Measurements from ENCODE around the gene TC2N. TPM values are rescaled to one million over a fixed set of nuclear protein-coding genes. Genes with fewer than 3 reads are reported as not detected.
"Not testable (repeated sequence)": the region's sequence is repeated elsewhere in the genome, so short reads cannot be mapped to it uniquely, and the experiment has no call there.

The TC2N gene
- not detected in 2 replicates for polyA plus RNA-seq (2014; cell fraction: cytosol; rRNA removed)
- not detected in 2 replicates for polyA plus RNA-seq (2014; cell fraction: nucleus; rRNA removed)

- DNase-seq (ENCODE audit: low spot score) = no peak
These were observed at the start of gene TC2N for GRCh38 chr14:91867316-91867988. TC2N (minus strand) TSS chr14:91867536; CDS start chr14:91813769, 53,767 bp downstream.

DNA sequence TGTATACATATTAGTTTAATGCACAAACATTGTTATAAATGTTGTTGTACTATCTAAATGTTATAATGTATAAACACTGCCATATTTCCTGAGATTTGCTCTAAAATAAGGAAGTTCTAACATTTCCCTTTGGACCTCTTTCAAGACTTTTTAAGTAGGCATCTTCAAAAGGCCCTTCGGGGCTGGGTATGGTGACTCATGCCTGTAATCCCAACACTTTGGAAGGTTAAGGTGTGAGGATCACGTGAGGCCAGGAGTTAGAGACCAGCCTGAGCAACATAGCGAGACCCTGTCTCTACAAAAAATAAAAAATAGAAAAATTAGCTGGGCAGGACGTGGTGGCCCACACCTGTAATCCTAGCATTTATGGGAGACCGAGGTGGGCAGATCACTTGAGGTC is 44.7 kb upstream of the TC2N start:
- DNase-seq (ENCODE audit: low spot score) = no peak

DNA sequence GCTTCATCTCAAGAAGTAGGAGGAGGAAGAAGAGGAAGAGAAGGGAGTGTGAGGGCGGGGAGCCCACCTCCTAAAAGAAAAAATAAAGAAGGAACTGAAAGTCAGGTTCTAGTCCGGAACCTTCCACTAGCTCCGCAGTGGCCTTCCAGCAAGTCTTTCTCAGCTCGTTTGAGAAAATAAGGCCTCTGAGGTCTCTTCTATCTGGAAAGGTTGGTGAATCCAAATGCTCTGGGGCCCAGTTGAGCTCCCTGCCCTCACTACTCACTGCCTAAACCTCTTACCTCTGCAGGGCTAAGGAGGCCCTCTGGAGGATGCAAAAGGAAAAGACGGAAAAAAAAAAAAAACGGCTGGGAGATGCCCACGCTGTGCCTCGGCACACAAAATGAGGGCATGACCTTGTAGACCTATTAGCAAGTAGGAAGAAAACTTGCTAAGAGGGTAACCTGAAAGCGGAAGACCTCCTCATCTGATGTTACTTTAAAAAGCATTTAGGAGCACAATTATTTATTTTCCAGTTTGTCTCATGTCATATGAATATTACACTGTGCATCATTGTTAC is 44.2 kb upstream of the TC2N start:
- DNase-seq (ENCODE audit: low spot score) = no peak

GRCh38 chr14:91910196-91910595 is 42.9 kb upstream of the TC2N start:
- no peak for DNase-seq (ENCODE audit: low spot score)

- no peak for DNase-seq (ENCODE audit: low spot score)
These were observed 39.0 kb upstream of the TC2N start for GRCh38 chr14:91906374-91906773.

- DNase-seq (ENCODE audit: low spot score) = no peak
These were observed 37.8 kb upstream of the TC2N start for GRCh38 chr14:91904956-91905645.

GRCh38 chr14:91904483-91904882 is 37.1 kb upstream of the TC2N start:
- DNase-seq (ENCODE audit: low spot score) = no peak

- no peak for DNase-seq (ENCODE audit: low spot score)
These were observed 35.7 kb upstream of the TC2N start for GRCh38 chr14:91903070-91903469.

DNA sequence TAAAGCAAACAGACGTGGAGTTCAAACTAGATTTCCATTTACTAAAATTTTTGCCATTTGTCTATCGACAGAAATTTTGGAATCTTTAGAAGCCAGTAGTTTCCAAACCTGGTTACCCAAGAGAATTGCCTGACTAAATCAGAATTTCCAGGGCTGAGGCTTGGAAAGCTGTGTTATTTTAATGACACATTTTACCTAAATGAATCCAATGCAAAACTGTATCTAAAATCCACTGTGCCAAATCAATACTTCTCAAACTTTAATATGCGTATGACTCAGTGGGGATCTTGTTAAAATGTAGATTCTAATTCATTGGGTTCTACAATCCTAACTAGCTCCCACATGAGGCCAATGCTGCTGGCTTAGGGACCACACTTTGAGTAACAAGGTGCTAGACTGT is 35.0 kb upstream of the TC2N start:
- no peak for DNase-seq (ENCODE audit: low spot score)

DNA sequence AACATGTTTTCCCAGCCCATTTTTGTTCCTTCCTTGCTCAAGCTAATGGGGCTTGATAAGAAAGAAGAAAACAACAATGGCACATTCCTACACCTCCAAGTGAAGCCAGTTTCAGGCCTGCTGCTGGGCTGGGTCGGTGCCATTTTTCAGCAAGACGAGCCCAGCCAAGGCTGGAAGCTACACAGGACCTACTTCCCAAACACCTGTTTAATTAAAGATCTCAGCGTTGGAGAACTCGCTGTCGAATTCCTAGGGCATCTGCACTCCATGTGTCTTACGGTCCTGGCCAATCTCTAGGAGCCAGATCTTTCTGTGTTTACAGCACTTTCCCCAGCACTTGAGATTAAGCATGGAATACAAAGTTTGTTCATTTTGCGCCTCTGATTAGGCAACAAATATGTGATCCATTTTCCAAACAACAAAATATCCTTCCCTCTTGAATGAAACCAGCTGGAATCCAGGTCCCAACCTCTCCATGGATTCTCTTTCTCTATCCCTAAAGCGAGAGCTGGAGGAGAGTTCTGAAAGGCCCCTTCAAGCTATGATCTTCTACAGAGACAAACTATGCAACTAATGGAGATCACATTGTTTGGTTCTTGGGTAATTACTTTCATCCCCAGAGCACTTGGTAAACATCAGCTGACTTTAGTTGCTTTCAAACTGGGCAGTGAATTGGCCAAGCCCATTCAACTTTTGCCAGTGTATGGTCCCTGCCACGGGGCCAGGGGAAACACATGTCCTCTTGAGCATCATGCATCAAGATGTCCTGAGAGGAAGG is 34.3 kb upstream of the TC2N start:
- no peak for DNase-seq (ENCODE audit: low spot score)

- no peak for DNase-seq (ENCODE audit: low spot score)
These were observed 32.5 kb upstream of the TC2N start for GRCh38 chr14:91899806-91900205.

DNA sequence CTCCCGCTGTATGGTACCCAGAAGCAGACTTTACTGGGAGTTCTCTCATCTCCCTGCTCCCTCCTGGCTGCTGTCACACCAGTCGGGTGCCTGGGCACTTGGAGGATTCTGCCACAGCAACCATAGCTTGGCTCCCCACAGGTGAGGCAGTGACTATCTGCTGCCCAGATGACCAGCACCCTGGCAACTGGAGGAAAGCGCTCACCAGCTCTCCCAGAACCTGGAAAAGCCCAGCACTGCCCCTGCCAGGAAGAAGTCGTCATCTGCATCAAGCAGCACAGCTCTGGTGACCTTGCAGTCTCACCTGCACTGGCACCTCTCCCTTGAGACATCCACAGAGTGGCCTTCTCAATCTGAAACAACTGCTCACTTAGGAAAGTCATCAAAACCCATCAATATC is 31.9 kb upstream of the TC2N start:
- no peak for DNase-seq (ENCODE audit: low spot score)

DNA sequence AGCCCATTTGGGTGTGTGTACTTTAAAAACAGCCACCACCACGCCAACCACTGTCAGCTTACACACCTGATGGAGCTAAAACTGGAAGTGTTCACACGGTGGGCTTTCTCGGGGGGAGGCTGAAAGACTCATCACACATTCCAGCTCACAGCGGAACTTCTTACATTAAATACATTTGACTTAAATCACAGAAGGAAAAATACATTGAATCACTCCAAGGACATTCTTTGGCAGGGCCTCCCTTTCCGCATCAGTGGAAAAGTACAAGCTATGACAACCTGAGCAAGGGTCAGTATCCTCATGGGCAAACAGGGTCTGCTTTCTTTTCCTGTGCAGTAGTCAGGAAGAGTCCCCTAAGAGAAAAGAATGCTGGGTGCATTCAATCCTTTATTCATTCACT is 31.0 kb upstream of the TC2N start:
- no peak for DNase-seq (ENCODE audit: low spot score)

GRCh38 chr14:91897716-91898115 is 30.4 kb upstream of the TC2N start:
- DNase-seq (ENCODE audit: low spot score) = not testable (repeated sequence)

DNA sequence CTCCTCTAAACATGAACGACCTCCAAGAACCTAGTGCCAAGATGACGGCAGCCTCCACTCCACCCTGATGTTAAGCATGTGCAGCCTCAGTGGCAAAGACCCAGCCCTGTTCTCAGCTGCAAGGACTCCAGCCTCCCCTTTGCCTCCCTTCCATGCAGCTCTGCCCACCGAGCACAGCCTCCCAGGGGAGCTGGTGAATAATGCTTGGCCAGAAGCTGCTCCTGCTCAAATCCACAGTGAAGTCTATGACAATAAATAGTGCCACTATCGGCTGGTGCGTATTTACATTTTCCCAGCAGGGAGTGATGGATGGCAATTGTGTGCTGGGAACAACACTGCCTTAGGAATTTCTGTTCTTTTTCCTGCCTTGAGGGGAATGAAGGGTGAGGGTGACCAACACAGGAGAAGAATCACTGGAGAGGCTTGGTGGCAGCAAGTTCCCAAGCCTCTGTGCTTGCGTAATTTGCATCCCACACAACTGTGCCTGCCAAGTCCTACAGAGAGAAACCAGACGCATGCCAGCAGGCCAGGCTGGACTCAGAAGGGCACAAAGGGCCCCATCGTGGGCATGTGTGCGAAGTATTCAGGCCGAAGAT is 29.9 kb upstream of the TC2N start:
- DNase-seq (ENCODE audit: low spot score) = no peak

DNA sequence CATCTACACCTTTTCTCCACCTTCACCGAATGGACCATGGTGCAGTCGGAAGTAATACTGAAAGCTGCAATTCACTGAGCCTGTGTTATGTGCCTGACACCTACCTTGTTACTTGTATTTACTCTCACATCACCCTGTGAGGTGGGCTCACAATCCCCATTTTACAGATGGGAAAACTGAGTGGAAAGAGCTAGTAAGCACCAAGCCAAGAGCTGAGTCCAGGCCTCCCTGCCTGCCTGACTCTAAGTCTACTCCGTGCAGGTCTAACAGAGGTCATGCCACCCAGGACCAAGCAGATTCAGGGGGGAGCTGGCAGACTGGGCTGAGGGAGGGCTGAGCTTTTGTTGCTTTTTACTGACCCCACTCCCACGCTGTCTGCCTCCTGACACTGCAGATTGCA is 29.1 kb upstream of the TC2N start:
- DNase-seq (ENCODE audit: low spot score) = no peak

DNA sequence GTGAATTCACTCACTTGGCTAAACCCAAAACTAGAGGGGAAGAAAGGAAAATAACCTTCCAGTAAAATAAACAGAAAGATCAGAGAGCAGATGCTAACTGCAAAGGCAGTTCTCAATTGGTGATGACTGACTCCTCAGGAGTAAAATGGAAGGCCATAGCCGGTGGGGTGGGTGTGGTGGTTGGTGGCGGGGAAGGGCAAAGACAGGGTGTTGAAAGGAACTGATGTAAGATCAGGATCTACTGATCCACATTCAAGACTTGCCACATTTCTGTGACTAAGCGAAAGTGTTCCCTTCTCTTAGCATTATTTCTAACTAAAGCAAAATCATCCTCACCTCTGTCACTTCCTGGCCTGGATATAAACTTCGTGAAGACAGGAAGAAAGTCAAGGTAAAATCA is 26.3 kb upstream of the TC2N start:
- DNase-seq (ENCODE audit: low spot score) = no peak

GRCh38 chr14:91893007-91893406 is 25.7 kb upstream of the TC2N start:
- no peak for DNase-seq (ENCODE audit: low spot score)

DNA sequence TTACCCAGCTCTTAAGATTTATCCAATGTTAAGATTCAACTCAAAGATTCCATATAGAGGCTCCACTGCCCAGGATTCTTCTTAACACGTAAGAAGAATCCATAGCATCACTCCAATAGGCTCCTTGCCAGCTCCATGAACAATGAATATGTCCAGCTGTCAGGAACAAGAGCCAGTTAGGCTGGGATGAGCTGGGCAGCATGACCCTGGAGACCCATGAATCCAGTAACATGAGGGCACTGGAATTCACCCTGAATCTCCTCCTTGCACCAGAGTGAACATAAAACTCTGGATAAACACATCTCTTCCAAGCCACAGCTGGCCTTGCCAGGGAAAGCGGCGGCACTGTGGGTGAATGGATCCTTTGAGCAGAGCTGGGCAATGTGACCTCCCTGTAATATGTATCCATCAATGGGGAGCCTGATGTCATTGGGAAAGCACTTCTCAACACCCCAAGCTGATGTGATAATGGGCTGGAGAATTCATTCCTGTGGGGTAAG is 24.4 kb upstream of the TC2N start:
- no peak for DNase-seq (ENCODE audit: low spot score)

GRCh38 chr14:91891101-91891500 is 23.8 kb upstream of the TC2N start:
- DNase-seq (ENCODE audit: low spot score) = no peak

DNA sequence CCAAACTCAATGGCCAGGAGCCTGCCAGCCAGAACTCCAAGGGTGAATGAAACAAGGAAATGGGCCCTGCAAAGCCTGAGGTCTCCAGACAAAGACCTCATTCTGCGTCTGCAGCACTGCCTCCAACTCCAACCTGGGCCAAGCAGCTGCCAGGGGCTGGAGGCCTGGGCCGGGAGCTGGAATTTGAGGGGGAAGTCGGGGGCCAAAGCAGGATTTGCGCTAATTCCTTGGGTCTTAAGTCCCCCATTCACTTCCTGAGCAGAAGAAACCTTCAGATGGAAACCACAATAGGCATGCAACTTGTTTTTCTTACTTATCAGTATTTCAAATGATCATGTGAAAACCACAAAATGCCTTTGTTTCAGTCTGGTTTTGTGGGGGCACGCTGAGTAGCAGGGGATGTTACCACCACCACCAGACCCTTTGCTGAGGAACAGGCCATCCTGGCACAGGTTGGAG is 23.0 kb upstream of the TC2N start:
- no peak for DNase-seq (ENCODE audit: low spot score)
